ENCODE measurements around the gene POLE.

- TF ChIP-seq CHD2 (IDR thresholded peaks at IDR 0.05; ENCODE audit: borderline replicate concordance, low read depth, low read length): no peak
- no peak for TF ChIP-seq TCF7 (IDR thresholded peaks at IDR 0.05; ENCODE audit: borderline replicate concordance)
- TF ChIP-seq BHLHE40 (IDR thresholded peaks at IDR 0.05; ENCODE audit: borderline replicate concordance in 1 of 2, low read depth in 2 of 2, low read length in 1 of 2): no peak
- no peak for TF ChIP-seq NFIC (IDR thresholded peaks at IDR 0.05; ENCODE audit: low read depth, low read length)
- no peak for TF ChIP-seq ZNF274 (IDR thresholded peaks at IDR 0.05; ENCODE audit: insufficient read depth, insufficient read length)
- TF ChIP-seq, protein P1, sequence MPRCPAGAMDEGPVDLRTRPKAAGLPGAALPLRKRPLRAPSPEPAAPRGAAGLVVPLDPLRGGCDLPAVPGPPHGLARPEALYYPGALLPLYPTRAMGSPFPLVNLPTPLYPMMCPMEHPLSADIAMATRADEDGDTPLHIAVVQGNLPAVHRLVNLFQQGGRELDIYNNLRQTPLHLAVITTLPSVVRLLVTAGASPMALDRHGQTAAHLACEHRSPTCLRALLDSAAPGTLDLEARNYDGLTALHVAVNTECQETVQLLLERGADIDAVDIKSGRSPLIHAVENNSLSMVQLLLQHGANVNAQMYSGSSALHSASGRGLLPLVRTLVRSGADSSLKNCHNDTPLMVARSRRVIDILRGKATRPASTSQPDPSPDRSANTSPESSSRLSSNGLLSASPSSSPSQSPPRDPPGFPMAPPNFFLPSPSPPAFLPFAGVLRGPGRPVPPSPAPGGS (IDR thresholded peaks at IDR 0.05; ENCODE audit: borderline replicate concordance, insufficient read depth, low read depth, low read length, poor library complexity, severe bottlenecking): no peak
- no peak for TF ChIP-seq CTCF (IDR thresholded peaks at IDR 0.05 in 2 of 3, conservative IDR thresholded peaks at IDR 0.05 in 1 of 3; ENCODE audit: control insufficient read depth in 2 of 3, extremely low read depth in 1 of 3, insufficient read depth in 1 of 3, low read depth in 3 of 3, low read length in 3 of 3)
- no peak for TF ChIP-seq BMI1 (IDR thresholded peaks at IDR 0.05; ENCODE audit: borderline replicate concordance)
- TF ChIP-seq POLR2A (IDR thresholded peaks at IDR 0.05; ENCODE audit: low read depth, low read length): no peak
These were observed 27.1 kb downstream of the POLE start for GRCh38 chr12:132660052-132660451.

Measured in GM12878 (cell line).